Measurements from ENCODE around the gene TFEC. TPM values are rescaled to one million over a fixed set of nuclear protein-coding genes. Genes with fewer than 3 reads are reported as not detected.

The TFEC gene
- total and polyA plus RNA-seq, 2 donors (not counting 3 experiments of a cell fraction or from before 2014, with no cell fraction given) = 3.6 to 7.9 TPM

GRCh38 chr7:116045532-116045931 is 15.0 kb upstream of the TFEC start:
- Histone ChIP-seq H3K9ac (replicated peaks; ENCODE audit: extremely low read depth, insufficient read depth, low read length) (no peak overlapping the region), H3K4me1 (ENCODE audit: control insufficient read depth, extremely low read depth, insufficient read depth, low read length) (no peaks in the 10 kb centered on the region), H2AFZ (ENCODE audit: low read depth, low read length) (no peak overlapping the region), H4K20me1 (replicated peaks; ENCODE audit: control insufficient read depth, extremely low read depth, insufficient read depth, low read length) (no peaks in the 10 kb centered on the region), H3K27ac (ENCODE audit: insufficient read depth, low read depth, low read length) (no peak overlapping the region), H3K9me3 (replicated peaks; ENCODE audit: control insufficient read depth, insufficient read depth, low read length) (no peaks in the 10 kb centered on the region), H3K4me3 (replicated peaks in 1 of 3; ENCODE audit: insufficient read depth in 1 of 3, low read depth in 1 of 3, low read length in 3 of 3) (no peak overlapping the region), H3K27me3 (ENCODE audit: control insufficient read depth in 2 of 2, insufficient read depth in 2 of 2, low read length in 2 of 2) (no peaks in the 10 kb centered on the region), H3K4me2 (ENCODE audit: insufficient read depth, low read length) (no peak overlapping the region), H3K36me3 (ENCODE audit: control insufficient read depth in 2 of 2, extremely low read depth in 1 of 2, insufficient read depth in 2 of 2, low read length in 2 of 2) (no peaks in the 10 kb centered on the region), H3K79me2 (ENCODE audit: control insufficient read depth, insufficient read depth, low read length) (no peaks in the 10 kb centered on the region), H3K9me1 (replicated peaks; ENCODE audit: control insufficient read depth, extremely low read depth, insufficient read depth, low read length) (no peaks in the 10 kb centered on the region)
- TF ChIP-seq POLR2AphosphoS5 (IDR thresholded peaks at IDR 0.05; ENCODE audit: insufficient read depth, low read depth, low read length) = no peak
- TF ChIP-seq JUN (IDR thresholded peaks at IDR 0.05; ENCODE audit: borderline replicate concordance, insufficient read depth, insufficient read length, low read depth) = no peak
- no peak for TF ChIP-seq MYC (IDR thresholded peaks at IDR 0.05; ENCODE audit: low read depth, low read length)
- no peak for TF ChIP-seq POLR2A (IDR thresholded peaks at IDR 0.05; ENCODE audit: low read depth, low read length)
- TF ChIP-seq GATA2 (IDR thresholded peaks at IDR 0.05; ENCODE audit: insufficient read depth, insufficient read length, low read depth, low read length) = no peak
- TF ChIP-seq FOS (IDR thresholded peaks at IDR 0.05; ENCODE audit: borderline replicate concordance, insufficient read depth, low read length) = no peak
- no peak for TF ChIP-seq EZH2 (IDR thresholded peaks at IDR 0.05; ENCODE audit: borderline replicate concordance, low read depth, low read length, severe bottlenecking)
- TF ChIP-seq CTCF (IDR thresholded peaks at IDR 0.05; ENCODE audit: extremely low read depth in 1 of 2, insufficient read depth in 1 of 2, low read depth in 1 of 2, low read length in 2 of 2) = no peak
- no peak for TF ChIP-seq MAX (IDR thresholded peaks at IDR 0.05; ENCODE audit: insufficient read depth, insufficient read length)
- intact Hi-C loops (cut with micrococcal nuclease) = no loop called here
- ChIA-PET CTCF (no interaction called here), POLR2A (no interaction called here)
- no peak for DNase-seq (ENCODE audit: low read depth, low spot score)
- no TSS peak for BruUV-seq (replicated peaks)
- FAIRE-seq = no peak
- dilution Hi-C loops (cut with MboI; ENCODE audit: extremely low pct_ligation_motif_present, low sequenced_read_pairs) = no loop called here
